IMR-90 (cell line): ENCODE data around the gene SLC6A4.

ENCODE experiments used
- CHD1 ChIP-seq: IDR thresholded peaks from 2 replicates; pipeline ENCODE4 v1.6.1; 2012; ENCODE audit warnings: low read depth, low read length, improper control_type of control experiment
- CTCF ChIP-seq: conservative IDR thresholded peaks from 2 replicates; pipeline ENCODE4 v1.5.1; 2012; ENCODE audit warnings: mild to moderate bottlenecking, low read depth, low read length, improper control_type of control experiment
- MAFK ChIP-seq: IDR thresholded peaks from 2 replicates; pipeline ENCODE4 v1.6.1; 2012; ENCODE audit warnings: low read depth, low read length, improper control_type of control experiment
- MXI1 ChIP-seq: IDR thresholded peaks from 2 replicates; pipeline ENCODE4 v1.6.1; 2012; ENCODE audit warnings: low read depth, mild to moderate bottlenecking, low read length, moderate library complexity, borderline replicate concordance
- POLR2A ChIP-seq: IDR thresholded peaks from 2 replicates; pipeline ENCODE4 v1.6.1; 2012; ENCODE audit warnings: mild to moderate bottlenecking, low read depth, low read length
- RFX5 ChIP-seq: IDR thresholded peaks from 2 replicates; pipeline ENCODE4 v1.8.0; 2012; ENCODE audit warnings: low read depth, mild to moderate bottlenecking, low read length, moderate library complexity
- USF2 ChIP-seq: fragments of 150-350 bp; IDR thresholded peaks from 2 replicates; pipeline ENCODE4 v1.6.1; 2017; ENCODE audit warnings: mild to moderate bottlenecking, antibody characterized with exemption, low read length, low read depth

DNA sequence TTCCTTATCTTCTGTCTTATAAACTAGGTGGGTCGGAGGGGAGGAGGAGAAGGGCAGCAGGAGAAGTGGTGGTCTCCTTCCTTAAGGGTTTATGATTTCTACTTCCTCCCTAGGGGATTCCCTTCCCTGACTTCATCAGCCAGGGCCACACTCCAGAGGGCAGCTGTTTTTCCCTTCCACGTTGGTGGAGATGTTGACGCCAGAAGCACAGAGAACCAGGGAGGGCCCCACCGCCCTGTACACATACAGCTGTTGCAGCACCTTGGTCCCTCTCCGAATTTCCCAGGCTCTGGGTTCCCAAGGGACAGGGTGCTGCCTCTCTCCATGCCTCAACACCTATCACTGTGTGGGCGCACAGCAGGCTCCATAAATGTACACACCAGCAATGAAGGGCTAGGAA lies 5.6 kb upstream of the SLC6A4 start:
- TF ChIP-seq USF2 (no peak), CTCF (no peak), RFX5 (no peak), POLR2A (no peak), MXI1 (no peak), CHD1 (no peak), MAFK (no peak)
